ENCODE results near the gene ZNF497. TPM values are rescaled to one million over a fixed set of nuclear protein-coding genes. Genes with fewer than 3 reads are reported as not detected.

The ZNF497 gene
- total and polyA plus RNA-seq, 2 experiments from 2014 or later, result 1.6 to 4.3 TPM

GRCh38 chr19:58351558-58351878 lies 11.0 kb downstream of the ZNF497 start:
- Histone ChIP-seq H3K9me3 (ENCODE audit: low read depth) (no peaks in the 10 kb centered on the region), H3K4me1 (ENCODE audit: insufficient read depth) (peaks cover 2% of the 10 kb centered on the region), H3K9me2 (replicated peaks; ENCODE audit: insufficient read depth) (no peaks in the 10 kb centered on the region), H3K4me3 (no peak overlapping the region), H4K20me1 (ENCODE audit: insufficient read depth, poor library complexity, severe bottlenecking) (no peaks in the 10 kb centered on the region), H3K36me3 (replicated peaks; ENCODE audit: insufficient read depth, low read depth) (no peaks in the 10 kb centered on the region), H3K27me3 (peaks cover 4% of the 10 kb centered on the region), H2AFZ (no peak overlapping the region), H3K4me2 (no peak overlapping the region), H3K27ac (no peak overlapping the region), H3K79me2 (peaks cover 13% of the 10 kb centered on the region)
- TF ChIP-seq EZH2 (IDR thresholded peaks at IDR 0.05; ENCODE audit: borderline replicate concordance) (no peak), CTCF (IDR thresholded peaks at IDR 0.05; ENCODE audit: poor library complexity) (no peak), EZH2phosphoT487 (IDR thresholded peaks at IDR 0.05; ENCODE audit: low read depth, severe bottlenecking, unreplicated experiment) (no peak)
- 98% methylated on average over 8 of the region's 9 CpGs for WGBS (ENCODE audit: low lambda C conversion rate, missing lambda C conversion rate)
- no peak for DNase-seq (ENCODE audit: low spot score)

DNA sequence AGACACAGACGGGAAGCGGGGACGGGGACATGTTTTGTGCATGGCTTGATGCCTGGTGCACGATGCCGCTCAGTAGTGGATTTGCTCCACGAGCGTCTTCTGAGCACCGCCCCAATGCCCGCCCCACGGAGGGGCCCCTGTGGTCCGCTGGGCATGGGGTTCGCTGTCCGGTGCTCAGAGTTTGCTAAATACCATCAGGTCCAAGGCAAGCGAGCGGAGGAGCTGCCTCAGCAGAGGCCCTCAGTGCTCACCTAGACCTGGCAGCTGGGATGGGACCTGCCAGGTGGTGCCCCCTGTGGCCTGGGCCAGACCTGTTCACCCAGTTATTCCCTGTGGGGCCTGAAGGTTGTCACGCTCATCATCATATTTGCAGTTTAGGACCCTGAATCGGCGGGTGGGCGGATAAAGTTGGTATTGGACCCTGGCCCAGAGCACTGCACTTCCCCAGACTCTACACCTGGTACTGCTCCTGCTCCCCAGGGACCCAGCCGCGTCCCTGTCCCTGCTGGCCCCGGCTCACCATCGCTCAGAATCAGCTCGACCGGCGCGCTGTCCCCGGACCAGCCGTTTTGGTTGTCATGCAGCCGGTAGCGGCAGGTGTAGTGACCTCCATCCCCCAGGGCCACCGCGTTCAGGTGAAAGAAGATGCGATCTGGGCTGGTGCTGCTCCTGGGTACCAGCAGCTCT lies 11.5 kb downstream of the ZNF497 start:
- no peak overlapping the region for H3K27ac ChIP-seq
- peaks cover 7% of the 10 kb centered on the region for H3K4me1 ChIP-seq (ENCODE audit: insufficient read depth)
- 96% methylated on average over 32 of the region's 34 CpGs for WGBS (ENCODE audit: low lambda C conversion rate, missing lambda C conversion rate)
- no peak overlapping the region for H3K4me2 ChIP-seq
- H3K79me2 ChIP-seq, result peaks cover 18% of the 10 kb centered on the region
- H3K4me3 ChIP-seq, result no peak overlapping the region
- TF ChIP-seq EZH2 (IDR thresholded peaks at IDR 0.05; ENCODE audit: borderline replicate concordance) (no peak), EZH2phosphoT487 (IDR thresholded peaks at IDR 0.05; ENCODE audit: low read depth, severe bottlenecking, unreplicated experiment) (no peak), CTCF (IDR thresholded peaks at IDR 0.05; ENCODE audit: poor library complexity) (no peak)
- H3K9me2 ChIP-seq (replicated peaks; ENCODE audit: insufficient read depth), result no peaks in the 10 kb centered on the region
- H3K36me3 ChIP-seq (replicated peaks; ENCODE audit: insufficient read depth, low read depth), result no peaks in the 10 kb centered on the region
- H3K9me3 ChIP-seq (ENCODE audit: low read depth), result no peaks in the 10 kb centered on the region
- no peak for DNase-seq (ENCODE audit: low spot score)
- no peaks in the 10 kb centered on the region for H4K20me1 ChIP-seq (ENCODE audit: insufficient read depth, poor library complexity, severe bottlenecking)
- H2AFZ ChIP-seq, result no peak overlapping the region
- peaks cover 4% of the 10 kb centered on the region for H3K27me3 ChIP-seq

DNA sequence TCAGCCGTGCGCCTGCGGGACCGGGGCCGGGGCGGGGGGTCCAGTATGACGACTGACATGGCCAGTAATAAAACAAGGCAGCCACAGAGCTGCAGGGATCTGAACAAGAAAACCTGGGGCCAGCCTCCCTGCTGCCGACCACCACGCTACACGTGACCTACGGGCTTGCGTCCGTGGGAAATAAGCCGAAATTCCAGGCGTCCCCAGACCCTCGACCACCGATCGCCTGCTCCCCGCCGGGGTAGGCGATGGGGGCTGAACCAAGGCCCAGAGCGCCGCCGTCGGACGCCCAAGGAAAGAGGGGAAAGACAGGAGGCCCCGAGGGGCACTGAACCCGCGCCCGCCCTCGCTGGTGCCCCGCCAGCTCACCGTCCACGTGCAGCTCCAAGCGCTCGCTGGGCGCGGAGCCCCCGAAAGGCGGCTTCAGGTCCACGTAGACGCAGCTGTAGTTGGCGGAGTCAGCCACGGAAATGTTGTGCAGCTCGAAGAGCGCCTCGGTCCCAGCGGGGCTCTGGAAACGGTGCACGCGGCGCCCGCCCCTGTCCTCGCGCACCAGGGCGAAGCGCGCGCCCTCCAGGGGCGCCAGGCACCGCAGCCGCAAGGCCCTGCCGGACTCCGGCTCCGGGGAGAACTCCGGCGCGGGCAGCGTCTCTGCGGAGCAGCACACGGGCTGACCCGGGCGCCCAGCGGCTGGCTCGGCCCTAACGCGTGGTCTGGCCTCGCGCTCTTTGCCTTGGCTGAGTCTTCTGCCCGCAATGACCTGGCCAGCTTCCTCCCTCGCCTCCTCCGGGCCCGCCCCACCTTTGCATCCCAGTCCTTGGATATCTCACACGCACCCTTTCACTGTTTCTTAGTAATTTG lies 12.3 kb downstream of the ZNF497 start:
- H3K9me3 ChIP-seq (ENCODE audit: low read depth), result no peaks in the 10 kb centered on the region
- H3K4me1 ChIP-seq (ENCODE audit: insufficient read depth), result peaks cover 8% of the 10 kb centered on the region
- H3K27ac ChIP-seq, result no peak overlapping the region
- peaks cover 18% of the 10 kb centered on the region for H3K79me2 ChIP-seq
- WGBS (ENCODE audit: low lambda C conversion rate, missing lambda C conversion rate), result 98% methylated on average over 73 of the region's 84 CpGs
- no peak for TF ChIP-seq EZH2 (IDR thresholded peaks at IDR 0.05; ENCODE audit: borderline replicate concordance)
- TF ChIP-seq CTCF (IDR thresholded peaks at IDR 0.05; ENCODE audit: poor library complexity), result no peak
- no peak for TF ChIP-seq EZH2phosphoT487 (IDR thresholded peaks at IDR 0.05; ENCODE audit: low read depth, severe bottlenecking, unreplicated experiment)
- no peaks in the 10 kb centered on the region for H3K36me3 ChIP-seq (replicated peaks; ENCODE audit: insufficient read depth, low read depth)
- H4K20me1 ChIP-seq (ENCODE audit: insufficient read depth, poor library complexity, severe bottlenecking), result no peaks in the 10 kb centered on the region
- H3K4me3 ChIP-seq, result no peak overlapping the region
- no peak for DNase-seq (ENCODE audit: low spot score)
- no peaks in the 10 kb centered on the region for H3K9me2 ChIP-seq (replicated peaks; ENCODE audit: insufficient read depth)
- H3K4me2 ChIP-seq, result no peak overlapping the region
- H3K27me3 ChIP-seq, result peaks cover 4% of the 10 kb centered on the region
- no peak overlapping the region for H2AFZ ChIP-seq

All from hepatocyte (in vitro differentiated cells).